ENCODE results near the gene RAET1L.

- TF ChIP-seq CTCF (IDR thresholded peaks at IDR 0.05) = no peak
- no peak for TF ChIP-seq POLR2A (IDR thresholded peaks at IDR 0.05)
These were observed 3.5 kb upstream of the RAET1L start for GRCh38 chr6:150028799-150029198.

All from adrenal gland (tissue), 5 donors.